DOHH2 (cell line): ENCODE data around the gene UBE2L6.

Experiments used
- H3F3A ChIP-seq: fragments of 200-600 bp; sonication (generic), shearing (Covaris generic); 2 replicates; pipeline ENCODE4 v1.6.0; 2016; ENCODE audit warnings: antibody characterized with exemption, mild to moderate bottlenecking; ENCODE audit not compliant: control insufficient read depth, insufficient read depth
- H3K27ac ChIP-seq: fragments of 200-600 bp; sonication (generic); 2 replicates; pipeline ENCODE4 v1.5.1; 2014; ENCODE audit warnings: low read depth, mild to moderate bottlenecking, low read length, moderate library complexity
- H3K27me3 ChIP-seq: fragments of 200-600 bp; sonication (generic); 2 replicates; pipeline ENCODE4 v1.6.1; 2014; ENCODE audit warnings: mild to moderate bottlenecking, low read length, mixed read lengths; ENCODE audit not compliant: control insufficient read depth
- H3K36me3 ChIP-seq: fragments of 200-600 bp; sonication (generic); 2 replicates; pipeline ENCODE4 v1.6.1; 2014; ENCODE audit warnings: mild to moderate bottlenecking, low read length, moderate library complexity, mixed read lengths; ENCODE audit not compliant: control insufficient read depth
- H3K4me1 ChIP-seq: fragments of 200-600 bp; sonication (generic); 2 replicates; pipeline ENCODE4 v1.6.1; 2014; ENCODE audit warnings: mild to moderate bottlenecking, low read length, mixed read lengths; ENCODE audit not compliant: control insufficient read depth
- H3K4me2 ChIP-seq: fragments of 200-600 bp; sonication (generic); 2 replicates; pipeline ENCODE4 v1.6.0; 2014; ENCODE audit warnings: mild to moderate bottlenecking, low read length, moderate library complexity
- H3K4me3 ChIP-seq: fragments of 200-600 bp; sonication (generic); 2 replicates; pipeline ENCODE4 v1.5.1; 2014; ENCODE audit warnings: mild to moderate bottlenecking, low read length, mixed read lengths
- H3K79me2 ChIP-seq: fragments of 200-600 bp; sonication (generic); 2 replicates; pipeline ENCODE4 v1.6.1; 2014; ENCODE audit warnings: mild to moderate bottlenecking, low read length, mixed read lengths; ENCODE audit not compliant: control insufficient read depth
- H3K9me2 ChIP-seq: fragments of 200-600 bp; sonication (generic); replicated peaks from 2 replicates; pipeline ENCODE4 v1.6.1; 2014; ENCODE audit warnings: mild to moderate bottlenecking, low read length, mixed read lengths; ENCODE audit not compliant: control insufficient read depth
- H3K9me3 ChIP-seq: fragments of 200-600 bp; sonication (generic); 2 replicates; pipeline ENCODE4 v1.6.1; 2014; ENCODE audit warnings: antibody characterized with exemption, low read length, mixed read lengths; ENCODE audit not compliant: control insufficient read depth, insufficient read depth
- H4K20me1 ChIP-seq: fragments of 200-600 bp; sonication (generic); 2 replicates; pipeline ENCODE4 v1.6.0; 2014; ENCODE audit warnings: low read depth, mild to moderate bottlenecking, antibody characterized with exemption, low read length, moderate library complexity; ENCODE audit not compliant: control insufficient read depth, insufficient read depth
- CTCF ChIP-seq: fragments of 200-600 bp; sonication (generic); IDR thresholded peaks from one replicate; pipeline ENCODE4 v1.5.1; 2014; ENCODE audit warnings: antibody characterized with exemption, mild to moderate bottlenecking, low read depth, low read length; ENCODE audit not compliant: poor library complexity, severe bottlenecking
- EZH2phosphoT487 ChIP-seq: fragments of 200-600 bp; sonication (generic); IDR thresholded peaks from 2 replicates; pipeline ENCODE4 v1.6.1; 2017; ENCODE audit warnings: borderline replicate concordance, mild to moderate bottlenecking, antibody characterized with exemption, low read length, moderate library complexity, mixed read lengths

Gene UBE2L6

GRCh38 chr11:57543593-57543992 lies 23.9 kb downstream of the UBE2L6 start:
- H3K9me3 ChIP-seq = no peaks in the 10 kb centered on the region
- H3K4me3 ChIP-seq = no peak overlapping the region
- H3K4me2 ChIP-seq = no peak overlapping the region
- no peaks in the 10 kb centered on the region for H3F3A ChIP-seq
- peaks cover 3% of the 10 kb centered on the region for H3K4me1 ChIP-seq
- no peaks in the 10 kb centered on the region for H4K20me1 ChIP-seq
- no peaks in the 10 kb centered on the region for H3K79me2 ChIP-seq
- no peak for TF ChIP-seq CTCF
- no peak for TF ChIP-seq EZH2phosphoT487
- H3K36me3 ChIP-seq = no peaks in the 10 kb centered on the region
- no peaks in the 10 kb centered on the region for H3K9me2 ChIP-seq
- H3K27me3 ChIP-seq = no peaks in the 10 kb centered on the region; the same call in 1 of the 2 replicates
- no peak overlapping the region for H3K27ac ChIP-seq

GRCh38 chr11:57542582-57542981 lies 24.9 kb downstream of the UBE2L6 start:
- no peaks in the 10 kb centered on the region for H3K9me3 ChIP-seq
- no peaks in the 10 kb centered on the region; the same call in 1 of the 2 replicates for H3K27me3 ChIP-seq
- H3K27ac ChIP-seq = no peak overlapping the region
- no peak overlapping the region for H3K4me3 ChIP-seq
- H3K79me2 ChIP-seq = no peaks in the 10 kb centered on the region
- H3K4me2 ChIP-seq = no peak overlapping the region
- no peak for TF ChIP-seq CTCF
- no peak for TF ChIP-seq EZH2phosphoT487
- H4K20me1 ChIP-seq = no peaks in the 10 kb centered on the region
- H3K4me1 ChIP-seq = peaks cover under 1% of the 10 kb centered on the region
- no peaks in the 10 kb centered on the region for H3K9me2 ChIP-seq
- H3F3A ChIP-seq = no peaks in the 10 kb centered on the region
- H3K36me3 ChIP-seq = no peaks in the 10 kb centered on the region

- Histone ChIP-seq H3K9me3 (no peaks in the 10 kb centered on the region), H3K27ac (no peak overlapping the region), H3K36me3 (no peaks in the 10 kb centered on the region), H3K27me3 (no peaks in the 10 kb centered on the region; the same call in 1 of the 2 replicates), H3K79me2 (no peaks in the 10 kb centered on the region), H3K4me3 (no peak overlapping the region), H3K4me1 (no peaks in the 10 kb centered on the region), H4K20me1 (no peaks in the 10 kb centered on the region), H3K4me2 (no peak overlapping the region), H3F3A (no peaks in the 10 kb centered on the region), H3K9me2 (no peaks in the 10 kb centered on the region)
- no peak for TF ChIP-seq CTCF
- no peak for TF ChIP-seq EZH2phosphoT487
Measured at GRCh38 chr11:57541169-57541568, 26.3 kb downstream of the UBE2L6 start.
